Body of pancreas (tissue), 4 donors: ENCODE measurements around the gene SMIM28.

Experiments used
- CTCF ChIP-seq, 7 experiments: fragments of 450-650 bp in 4 of 7; fragments of 200-600 bp in 3 of 7; sonication (generic) in 3 of 7; IDR thresholded peaks; one replicate each; pipeline ENCODE4 v1.5.1; 2016 to 2019; ENCODE audit warnings: antibody characterized with exemption in 7 of 7
- POLR2A ChIP-seq, 3 donors: fragments of 450-650 bp; IDR thresholded peaks; one replicate each; pipeline ENCODE4 v1.6.1; 2016; ENCODE audit warnings: antibody characterized with exemption in 3 of 3, mild to moderate bottlenecking in 2 of 3

GRCh38 chr6:138410972-138411880 lies 33.5 kb downstream of the SMIM28 start:
- TF ChIP-seq POLR2A (IDR thresholded peaks at IDR 0.05) (no peak), CTCF (IDR thresholded peaks at IDR 0.05) (no peak)
